GM18873 (cell line): Measurements from ENCODE around the gene EPB41.
"Not testable (repeated sequence)": the region's sequence is repeated elsewhere in the genome, so short reads cannot be mapped to it uniquely, and the experiment has no call there.

ENCODE experiments used
- ATAC-seq: cut with Tn5 transposase; IDR thresholded peaks from one replicate; pipeline ENCODE4 v1.9.1; 2021; ENCODE audit warnings: mild to moderate bottlenecking, moderate library complexity, moderate number of reproducible peaks; ENCODE audit not compliant: unreplicated experiment, low FRiP score

EPB41 gene

DNA sequence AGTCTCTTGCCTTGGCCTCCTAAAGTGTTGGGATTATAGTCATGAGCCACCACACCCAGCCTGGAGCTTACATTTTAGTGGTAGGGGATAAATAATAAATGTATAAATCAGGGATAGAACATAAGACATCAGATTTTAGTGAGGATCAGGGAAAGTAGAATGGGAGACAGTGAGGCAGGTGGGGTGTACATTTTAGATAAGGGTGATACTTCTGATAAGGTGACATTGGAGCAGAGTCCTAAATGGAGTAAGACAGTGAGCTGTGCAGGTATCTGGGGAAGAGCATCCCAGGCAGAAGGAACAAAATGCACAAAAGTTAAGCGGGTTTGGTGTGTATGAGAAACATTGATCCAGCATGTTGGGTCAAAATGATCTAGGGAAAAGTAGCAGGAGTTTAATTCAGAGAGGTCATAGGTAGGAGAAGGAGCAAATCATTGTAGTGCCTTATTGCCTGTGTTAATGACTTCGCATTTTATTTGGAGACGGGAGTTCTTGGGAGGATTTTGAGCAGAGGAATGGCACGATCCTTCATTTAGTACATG, 11.1 kb downstream of the EPB41 start:
- no peak for ATAC-seq

DNA sequence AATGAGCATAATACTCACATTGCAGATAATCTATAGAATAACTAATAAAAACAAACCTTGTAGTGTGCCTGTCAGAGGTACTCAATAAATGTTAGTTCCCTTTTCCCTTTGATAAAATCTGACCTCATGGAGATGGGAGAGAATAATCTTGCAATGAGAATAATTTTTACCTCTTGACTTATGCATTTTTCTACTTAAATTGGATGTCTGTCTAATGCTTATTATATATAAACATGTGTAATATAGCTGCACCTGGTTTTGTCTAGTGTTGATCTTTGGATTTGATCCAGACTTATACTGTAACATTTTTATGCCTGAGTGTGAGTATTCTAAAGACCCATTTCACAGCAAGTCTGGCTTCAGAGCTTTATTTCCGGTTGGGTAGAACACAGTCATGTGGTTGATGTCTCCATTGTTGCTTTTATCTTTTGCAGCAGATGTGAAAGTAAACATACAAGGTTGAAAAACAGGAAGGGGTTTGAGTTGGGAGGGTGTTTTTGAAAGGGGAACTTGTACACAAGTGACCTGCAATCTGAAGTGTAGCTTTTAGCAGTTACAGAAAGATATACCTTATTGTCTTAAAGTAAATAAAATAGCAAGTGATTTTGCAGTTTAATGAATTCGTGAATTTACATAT, 12.4 kb downstream of the EPB41 start:
- ATAC-seq = peak; percentile 85

- ATAC-seq = peak; percentile 15
Measured at GRCh38 chr1:28927266-28927647, 12.9 kb downstream of the EPB41 start.

- ATAC-seq = no peak
Measured at GRCh38 chr1:28927648-28928313, 13.4 kb downstream of the EPB41 start.

GRCh38 chr1:28928314-28928941, 14.1 kb downstream of the EPB41 start:
- ATAC-seq = no peak

- no peak for ATAC-seq
Measured at GRCh38 chr1:28933277-28933676, 18.9 kb downstream of the EPB41 start.

GRCh38 chr1:28933918-28934317, 19.5 kb downstream of the EPB41 start:
- no peak for ATAC-seq

DNA sequence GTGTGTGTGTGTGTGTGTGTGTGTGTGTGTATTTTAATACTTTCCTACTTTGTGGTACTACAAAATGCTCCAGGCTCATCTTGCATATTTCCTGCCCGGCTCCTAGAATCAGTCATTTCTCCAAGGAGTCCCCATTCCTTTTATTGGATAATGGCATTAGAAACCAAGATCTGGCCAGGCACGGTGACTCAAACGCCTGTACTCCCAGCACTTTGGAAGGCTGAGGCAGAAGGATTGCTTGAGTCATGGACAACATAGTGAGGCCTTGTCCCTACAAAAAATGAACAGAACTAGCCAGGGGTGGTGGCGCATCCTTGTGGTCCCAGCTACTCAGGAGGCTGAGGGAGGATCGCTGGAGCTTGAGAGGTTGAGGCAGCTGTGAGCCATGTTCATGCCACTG, 20.3 kb downstream of the EPB41 start:
- no peak for ATAC-seq

- no peak for ATAC-seq
Measured at GRCh38 chr1:28935293-28935692, 20.9 kb downstream of the EPB41 start.

- no peak for ATAC-seq
Measured at GRCh38 chr1:28936094-28936493, 21.7 kb downstream of the EPB41 start.

GRCh38 chr1:28936528-28936927, 22.2 kb downstream of the EPB41 start:
- no peak for ATAC-seq

GRCh38 chr1:28943581-28943980, 29.2 kb downstream of the EPB41 start:
- not testable (repeated sequence) for ATAC-seq

DNA sequence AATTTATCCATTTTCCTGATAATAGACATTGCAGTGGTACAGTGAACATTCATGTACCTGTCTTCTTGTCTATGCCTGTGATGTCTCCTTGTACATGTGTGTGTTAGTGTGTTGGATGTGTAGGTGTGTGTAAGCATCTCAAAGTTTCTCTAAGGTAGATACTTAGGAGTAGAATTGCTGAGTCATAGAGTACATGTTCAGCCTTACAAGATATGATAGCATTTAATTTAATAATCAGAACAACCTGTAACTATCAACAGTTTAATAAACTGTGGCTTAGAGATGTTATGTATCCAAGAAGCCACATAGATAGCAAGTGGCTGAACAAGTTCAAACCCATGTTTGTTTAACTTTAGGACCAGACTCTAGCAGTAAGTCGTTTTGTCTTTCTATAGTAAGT, 35.6 kb downstream of the EPB41 start:
- ATAC-seq = no peak

- ATAC-seq = no peak
Measured at GRCh38 chr1:28950449-28950848, 36.1 kb downstream of the EPB41 start.

GRCh38 chr1:28954126-28954726, 39.9 kb downstream of the EPB41 start:
- no peak for ATAC-seq

DNA sequence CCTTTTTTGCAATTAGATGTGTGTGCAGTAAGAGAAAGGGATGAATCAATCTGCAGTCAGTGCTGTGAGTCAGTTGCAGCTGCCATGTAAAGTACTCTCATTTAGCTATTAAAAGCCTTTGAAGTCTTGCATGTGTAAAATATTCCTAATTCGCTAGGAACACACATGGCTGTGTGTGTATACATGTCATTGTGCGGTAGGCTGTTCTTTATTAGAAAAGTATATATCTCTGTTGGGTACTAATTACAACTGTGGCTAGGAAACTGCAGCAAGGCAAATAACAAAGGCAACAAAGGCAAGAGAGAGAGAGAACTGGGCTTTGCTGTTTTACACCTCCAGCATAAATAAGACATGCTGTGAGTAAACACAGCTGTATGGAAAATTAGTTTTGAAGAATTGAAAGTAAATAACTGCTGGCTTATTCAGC, 41.7 kb downstream of the EPB41 start:
- no peak for ATAC-seq

DNA sequence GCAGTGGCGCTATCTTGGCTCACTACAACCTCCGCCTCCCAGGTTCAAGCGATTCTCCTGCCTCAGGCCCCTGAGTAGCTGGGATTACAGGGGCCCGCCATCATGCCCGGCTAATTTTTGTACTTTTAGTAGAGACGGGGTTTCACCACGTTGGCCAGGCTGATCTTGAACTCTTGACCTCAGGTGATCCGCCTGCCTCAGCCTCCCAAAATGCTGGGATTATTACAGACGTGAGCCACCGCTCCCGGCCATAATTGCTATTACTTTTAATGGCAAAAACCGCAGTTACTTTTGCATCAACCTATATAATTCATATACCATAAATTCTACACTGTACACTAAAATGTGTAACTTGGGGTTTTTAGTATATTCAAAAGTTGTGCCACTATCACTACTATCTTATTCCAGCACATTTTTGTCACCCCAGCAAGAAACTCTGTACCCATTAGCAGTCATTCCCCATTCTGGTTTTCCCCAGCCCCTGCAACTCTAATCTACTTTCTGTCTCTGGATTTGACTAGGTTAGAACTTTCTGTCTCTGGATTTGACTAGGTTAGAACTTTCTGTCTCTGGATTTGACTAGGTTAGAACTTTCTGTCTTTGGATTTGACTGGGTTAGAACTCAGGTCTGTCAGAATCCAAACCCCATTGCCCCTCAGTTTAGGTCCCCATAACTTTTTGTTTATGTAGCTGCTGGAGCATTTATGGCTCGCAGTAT, 47.9 kb downstream of the EPB41 start:
- not testable (repeated sequence) for ATAC-seq

DNA sequence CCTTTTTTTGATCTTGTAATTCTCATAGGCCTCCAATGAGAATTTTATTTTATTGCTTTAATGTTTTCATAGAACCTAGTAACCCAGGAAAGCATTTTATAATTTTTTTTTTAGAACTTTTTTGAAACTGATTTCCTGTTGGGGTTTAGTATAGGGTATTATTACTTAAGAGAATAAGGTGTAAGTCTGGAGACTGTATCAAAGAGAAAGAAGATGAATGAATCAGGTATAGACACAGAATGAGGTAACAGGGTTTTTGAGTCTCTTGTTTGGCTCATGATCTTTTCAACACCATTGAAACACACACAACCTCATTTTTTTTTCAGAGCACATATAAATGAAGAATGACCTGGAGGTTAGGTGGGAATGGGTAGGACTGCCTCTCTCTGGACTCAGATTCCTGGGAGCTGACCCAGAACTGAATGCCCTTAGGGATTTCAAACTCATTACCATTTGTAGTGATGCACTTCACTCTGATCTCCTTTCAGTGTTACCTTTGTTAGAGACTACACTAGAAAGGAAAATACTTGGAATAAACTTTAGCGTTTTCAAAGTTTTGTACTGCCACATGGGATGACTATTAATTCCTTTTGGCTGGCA, 51.0 kb downstream of the EPB41 start:
- ATAC-seq = no peak

- ATAC-seq = no peak
Measured at GRCh38 chr1:28966617-28967016, 52.2 kb downstream of the EPB41 start.
